K562 (cell line): ENCODE results near the gene UBXN6. TPM values are rescaled to one million over a fixed set of nuclear protein-coding genes. Genes with fewer than 3 reads are reported as not detected.
A peak's percentile ranks its signal among the peaks of the same experiment; 100 is the strongest.

Experiments
- BHLHE40 ChIP-seq: IDR thresholded peaks from 2 replicates; pipeline ENCODE4 v1.6.1; 2011; ENCODE audit warnings: low read length, improper control_type of control experiment
- BRCA1 ChIP-seq, 2 experiments: fragments of 450-650 bp in 1 of 2; sonication (generic) in 1 of 2; formaldehyde crosslinking in 1 of 2; IDR thresholded peaks; 2 replicates each; pipeline versions ENCODE4 v1.5.0 to v1.6.1; 2017 to 2020; ENCODE audit warnings: mild to moderate bottlenecking in 1 of 2, missing genetic modification reagents in 1 of 2
- CCNT2 ChIP-seq: IDR thresholded peaks from 2 replicates; pipeline ENCODE4 v1.6.1; 2011; ENCODE audit warnings: borderline replicate concordance, low read depth, mild to moderate bottlenecking, moderate library complexity, mixed read lengths, low read length; ENCODE audit not compliant: insufficient read length; ENCODE audit errors: extremely low read depth
- HMGN3 ChIP-seq: IDR thresholded peaks from 2 replicates; pipeline ENCODE4 v1.6.1; 2011; ENCODE audit warnings: borderline replicate concordance, low read depth, mild to moderate bottlenecking, mixed read lengths, low read length; ENCODE audit not compliant: insufficient read length; ENCODE audit errors: extremely low read depth
- MAZ ChIP-seq, 2 experiments: fragments of 450-650 bp in 1 of 2; sonication (generic) in 1 of 2; formaldehyde crosslinking; IDR thresholded peaks in 1 of 2; conservative IDR thresholded peaks in 1 of 2; 2 replicates each; pipeline versions ENCODE4 v1.4.0 to v1.5.0; 2020; ENCODE audit warnings: mild to moderate bottlenecking in 1 of 2, missing genetic modification reagents in 1 of 2
- NCOA4 ChIP-seq: fragments of 450-650 bp; IDR thresholded peaks from 2 replicates; pipeline ENCODE4 v1.6.1; 2018; ENCODE audit warnings: mild to moderate bottlenecking; ENCODE audit not compliant: partially characterized antibody
- PHF8 ChIP-seq: fragments of 200-600 bp; sonication (generic); IDR thresholded peaks from 2 replicates; pipeline ENCODE4 v1.6.1; 2012; ENCODE audit warnings: mixed run types, mild to moderate bottlenecking, inconsistent platforms, low read length, moderate library complexity, borderline replicate concordance
- PKNOX1 ChIP-seq: fragments of 450-650 bp; IDR thresholded peaks from 2 replicates; pipeline ENCODE4 v1.6.1; 2016
- POLR2B ChIP-seq: fragments of 450-650 bp; IDR thresholded peaks from 2 replicates; pipeline ENCODE4 v1.6.1; 2018; ENCODE audit warnings: low read depth; ENCODE audit not compliant: partially characterized antibody
- SMARCA4 ChIP-seq: fragments of 450-650 bp; IDR thresholded peaks from 2 replicates; pipeline ENCODE4 v1.6.1; 2016
- SMARCB1 ChIP-seq: IDR thresholded peaks from 2 replicates; pipeline ENCODE4 v1.6.1; 2011; ENCODE audit warnings: improper control_type of control experiment, low read depth; ENCODE audit not compliant: insufficient read length
- SREBF1 ChIP-seq: fragments of 150-350 bp; IDR thresholded peaks from 2 replicates; pipeline ENCODE4 v1.6.1; 2014; ENCODE audit warnings: antibody characterized with exemption, low read depth, low read length, borderline replicate concordance
- TAF1 ChIP-seq: IDR thresholded peaks from 2 replicates; pipeline ENCODE4 v1.6.1; 2011; ENCODE audit warnings: mild to moderate bottlenecking, low read length, moderate library complexity; ENCODE audit not compliant: insufficient read depth, control insufficient read depth, severe bottlenecking; ENCODE audit errors: extremely low read depth
- TAL1 ChIP-seq: fragments of 450-650 bp; IDR thresholded peaks from 2 replicates; pipeline ENCODE4 v1.6.1; 2016; ENCODE audit warnings: mild to moderate bottlenecking
- WHSC1 ChIP-seq: IDR thresholded peaks from one replicate; pipeline ENCODE4 v1.6.1; 2012; ENCODE audit warnings: low read length, control low read depth, inconsistent platforms
- ZFPM2 ChIP-seq: fragments of 250-450 bp; sonication (Bioruptor Pico); IDR thresholded peaks from 2 replicates; pipeline ENCODE4 v1.5.1; 2022; ENCODE audit warnings: mild to moderate bottlenecking
- ZNF551 ChIP-seq: fragments of 250-450 bp; sonication (Bioruptor Pico); IDR thresholded peaks from 2 replicates; pipeline ENCODE4 v1.5.0; 2021; ENCODE audit warnings: mild to moderate bottlenecking, moderate library complexity
- polyA plus RNA-seq, 8 experiments: library from polyadenylated mRNA; depleted of rRNA in 4 of 8; stranded (reverse) in 5 of 8; unstranded in 3 of 8; fragments of >200 nt; fragmentation: Nextera tagmentation in 2 of 8; fragmentation: Illumina TruSeq in 1 of 8; extraction: Ambion mirVana in 2 of 8; extraction: Trizol in 1 of 8; gene quantifications; 2 replicates each; pipeline versions ENCODE4 v1.2.1 to v1.2.3, GENCODE V29; 2011 to 2014; ENCODE audit warnings: inconsistent platforms in 1 of 8, missing spikeins in 1 of 8
- total RNA-seq, 7 experiments: library from RNA; depleted of rRNA in 6 of 7; stranded (reverse); fragments of >200 nt in 6 of 7; fragmentation: Illumina TruSeq in 2 of 7; extraction: Trizol in 2 of 7; gene quantifications; 2 replicates each; pipeline versions ENCODE4 v1.2.1 to v1.2.3, GENCODE V29; 2011 to 2021; ENCODE audit warnings: low replicate concordance in 1 of 7
- TF ChIP-seq, protein P1 (sequence below): sonication (generic); formaldehyde crosslinking; IDR thresholded peaks from 2 replicates; pipeline ENCODE4 v1.8.0; 2023; ENCODE audit warnings: mild to moderate bottlenecking, missing genetic modification reagents
- TF ChIP-seq, protein P2 (sequence below): fragments of 450-650 bp; IDR thresholded peaks from 2 replicates; pipeline ENCODE4 v1.7.1; 2018; ENCODE audit warnings: mild to moderate bottlenecking, low read depth; ENCODE audit not compliant: partially characterized antibody

UBXN6 gene
- total and polyA plus RNA-seq, 9 of the 15 experiments (the other 6 are each of a cell fraction or from before 2014, with no cell fraction given), result 0.48 to 90.2 (median 29.5) TPM

GRCh38 chr19:4471403-4472173, 14.0 kb upstream of the UBXN6 start (continued):
- TF ChIP-seq, protein P1, sequence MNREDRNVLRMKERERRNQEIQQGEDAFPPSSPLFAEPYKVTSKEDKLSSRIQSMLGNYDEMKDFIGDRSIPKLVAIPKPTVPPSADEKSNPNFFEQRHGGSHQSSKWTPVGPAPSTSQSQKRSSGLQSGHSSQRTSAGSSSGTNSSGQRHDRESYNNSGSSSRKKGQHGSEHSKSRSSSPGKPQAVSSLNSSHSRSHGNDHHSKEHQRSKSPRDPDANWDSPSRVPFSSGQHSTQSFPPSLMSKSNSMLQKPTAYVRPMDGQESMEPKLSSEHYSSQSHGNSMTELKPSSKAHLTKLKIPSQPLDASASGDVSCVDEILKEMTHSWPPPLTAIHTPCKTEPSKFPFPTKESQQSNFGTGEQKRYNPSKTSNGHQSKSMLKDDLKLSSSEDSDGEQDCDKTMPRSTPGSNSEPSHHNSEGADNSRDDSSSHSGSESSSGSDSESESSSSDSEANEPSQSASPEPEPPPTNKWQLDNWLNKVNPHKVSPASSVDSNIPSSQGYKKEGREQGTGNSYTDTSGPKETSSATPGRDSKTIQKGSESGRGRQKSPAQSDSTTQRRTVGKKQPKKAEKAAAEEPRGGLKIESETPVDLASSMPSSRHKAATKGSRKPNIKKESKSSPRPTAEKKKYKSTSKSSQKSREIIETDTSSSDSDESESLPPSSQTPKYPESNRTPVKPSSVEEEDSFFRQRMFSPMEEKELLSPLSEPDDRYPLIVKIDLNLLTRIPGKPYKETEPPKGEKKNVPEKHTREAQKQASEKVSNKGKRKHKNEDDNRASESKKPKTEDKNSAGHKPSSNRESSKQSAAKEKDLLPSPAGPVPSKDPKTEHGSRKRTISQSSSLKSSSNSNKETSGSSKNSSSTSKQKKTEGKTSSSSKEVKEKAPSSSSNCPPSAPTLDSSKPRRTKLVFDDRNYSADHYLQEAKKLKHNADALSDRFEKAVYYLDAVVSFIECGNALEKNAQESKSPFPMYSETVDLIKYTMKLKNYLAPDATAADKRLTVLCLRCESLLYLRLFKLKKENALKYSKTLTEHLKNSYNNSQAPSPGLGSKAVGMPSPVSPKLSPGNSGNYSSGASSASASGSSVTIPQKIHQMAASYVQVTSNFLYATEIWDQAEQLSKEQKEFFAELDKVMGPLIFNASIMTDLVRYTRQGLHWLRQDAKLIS (CRISPR knock-in tag), result no peak
- no peak for TF ChIP-seq BRCA1 (IDR thresholded peaks at IDR 0.05)
- TF ChIP-seq BRCA1 (CRISPR knock-in tag; IDR thresholded peaks at IDR 0.05), result no peak
- no peak for TF ChIP-seq CCNT2
- TF ChIP-seq WHSC1, result no peak
- TF ChIP-seq NCOA4, result no peak
- TF ChIP-seq HMGN3, result no peak
- no peak for TF ChIP-seq ZFPM2 (CRISPR knock-in tag)
- TF ChIP-seq PKNOX1, result peak; percentile 100
- peak; percentile 43 for TF ChIP-seq TAF1
- TF ChIP-seq BHLHE40, result peak; percentile 93
- no peak for TF ChIP-seq TAL1
- peak in 1 of 2 experiments; percentile 70; a peak in 2 of 4 replicates for TF ChIP-seq MAZ (CRISPR knock-in tag; conservative IDR thresholded peaks at IDR 0.05 in 1 of 2, IDR thresholded peaks at IDR 0.05 in 1 of 2)
- TF ChIP-seq, protein P2, sequence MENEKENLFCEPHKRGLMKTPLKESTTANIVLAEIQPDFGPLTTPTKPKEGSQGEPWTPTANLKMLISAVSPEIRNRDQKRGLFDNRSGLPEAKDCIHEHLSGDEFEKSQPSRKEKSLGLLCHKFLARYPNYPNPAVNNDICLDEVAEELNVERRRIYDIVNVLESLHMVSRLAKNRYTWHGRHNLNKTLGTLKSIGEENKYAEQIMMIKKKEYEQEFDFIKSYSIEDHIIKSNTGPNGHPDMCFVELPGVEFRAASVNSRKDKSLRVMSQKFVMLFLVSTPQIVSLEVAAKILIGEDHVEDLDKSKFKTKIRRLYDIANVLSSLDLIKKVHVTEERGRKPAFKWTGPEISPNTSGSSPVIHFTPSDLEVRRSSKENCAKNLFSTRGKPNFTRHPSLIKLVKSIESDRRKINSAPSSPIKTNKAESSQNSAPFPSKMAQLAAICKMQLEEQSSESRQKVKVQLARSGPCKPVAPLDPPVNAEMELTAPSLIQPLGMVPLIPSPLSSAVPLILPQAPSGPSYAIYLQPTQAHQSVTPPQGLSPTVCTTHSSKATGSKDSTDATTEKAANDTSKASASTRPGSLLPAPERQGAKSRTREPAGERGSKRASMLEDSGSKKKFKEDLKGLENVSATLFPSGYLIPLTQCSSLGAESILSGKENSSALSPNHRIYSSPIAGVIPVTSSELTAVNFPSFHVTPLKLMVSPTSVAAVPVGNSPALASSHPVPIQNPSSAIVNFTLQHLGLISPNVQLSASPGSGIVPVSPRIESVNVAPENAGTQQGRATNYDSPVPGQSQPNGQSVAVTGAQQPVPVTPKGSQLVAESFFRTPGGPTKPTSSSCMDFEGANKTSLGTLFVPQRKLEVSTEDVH, result peak; percentile 79
- TF ChIP-seq ZNF551, result no peak
- TF ChIP-seq SMARCA4, result no peak; the same call in 1 of the 2 replicates
- no peak for TF ChIP-seq SMARCB1
- TF ChIP-seq SREBF1, result peak; percentile 77; the same call in 1 of the 2 replicates
- peak; percentile 67 for TF ChIP-seq PHF8
- TF ChIP-seq POLR2B, result peak; percentile 59
